Forelimb muscle (tissue), 1 donor: Measurements from ENCODE around the gene SRRT. TPM values are rescaled to one million over a fixed set of nuclear protein-coding genes. Genes with fewer than 3 reads are reported as not detected.

Experiments
- DNase-seq: peaks from one replicate; pipeline ENCODE4 v3.0.0-alpha.2; 2013; ENCODE audit warnings: low read depth
- polyA plus RNA-seq: library from polyadenylated mRNA; unstranded; fragments of 120-200 nt; gene quantifications from one replicate; pipeline ENCODE4 v1.2.1, GENCODE V29; 2013; ENCODE audit not compliant: insufficient read length

The SRRT gene, protein sequence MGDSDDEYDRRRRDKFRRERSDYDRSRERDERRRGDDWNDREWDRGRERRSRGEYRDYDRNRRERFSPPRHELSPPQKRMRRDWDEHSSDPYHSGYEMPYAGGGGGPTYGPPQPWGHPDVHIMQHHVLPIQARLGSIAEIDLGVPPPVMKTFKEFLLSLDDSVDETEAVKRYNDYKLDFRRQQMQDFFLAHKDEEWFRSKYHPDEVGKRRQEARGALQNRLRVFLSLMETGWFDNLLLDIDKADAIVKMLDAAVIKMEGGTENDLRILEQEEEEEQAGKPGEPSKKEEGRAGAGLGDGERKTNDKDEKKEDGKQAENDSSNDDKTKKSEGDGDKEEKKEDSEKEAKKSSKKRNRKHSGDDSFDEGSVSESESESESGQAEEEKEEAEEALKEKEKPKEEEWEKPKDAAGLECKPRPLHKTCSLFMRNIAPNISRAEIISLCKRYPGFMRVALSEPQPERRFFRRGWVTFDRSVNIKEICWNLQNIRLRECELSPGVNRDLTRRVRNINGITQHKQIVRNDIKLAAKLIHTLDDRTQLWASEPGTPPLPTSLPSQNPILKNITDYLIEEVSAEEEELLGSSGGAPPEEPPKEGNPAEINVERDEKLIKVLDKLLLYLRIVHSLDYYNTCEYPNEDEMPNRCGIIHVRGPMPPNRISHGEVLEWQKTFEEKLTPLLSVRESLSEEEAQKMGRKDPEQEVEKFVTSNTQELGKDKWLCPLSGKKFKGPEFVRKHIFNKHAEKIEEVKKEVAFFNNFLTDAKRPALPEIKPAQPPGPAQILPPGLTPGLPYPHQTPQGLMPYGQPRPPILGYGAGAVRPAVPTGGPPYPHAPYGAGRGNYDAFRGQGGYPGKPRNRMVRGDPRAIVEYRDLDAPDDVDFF
- polyA plus RNA-seq, result 98.4 TPM

DNA sequence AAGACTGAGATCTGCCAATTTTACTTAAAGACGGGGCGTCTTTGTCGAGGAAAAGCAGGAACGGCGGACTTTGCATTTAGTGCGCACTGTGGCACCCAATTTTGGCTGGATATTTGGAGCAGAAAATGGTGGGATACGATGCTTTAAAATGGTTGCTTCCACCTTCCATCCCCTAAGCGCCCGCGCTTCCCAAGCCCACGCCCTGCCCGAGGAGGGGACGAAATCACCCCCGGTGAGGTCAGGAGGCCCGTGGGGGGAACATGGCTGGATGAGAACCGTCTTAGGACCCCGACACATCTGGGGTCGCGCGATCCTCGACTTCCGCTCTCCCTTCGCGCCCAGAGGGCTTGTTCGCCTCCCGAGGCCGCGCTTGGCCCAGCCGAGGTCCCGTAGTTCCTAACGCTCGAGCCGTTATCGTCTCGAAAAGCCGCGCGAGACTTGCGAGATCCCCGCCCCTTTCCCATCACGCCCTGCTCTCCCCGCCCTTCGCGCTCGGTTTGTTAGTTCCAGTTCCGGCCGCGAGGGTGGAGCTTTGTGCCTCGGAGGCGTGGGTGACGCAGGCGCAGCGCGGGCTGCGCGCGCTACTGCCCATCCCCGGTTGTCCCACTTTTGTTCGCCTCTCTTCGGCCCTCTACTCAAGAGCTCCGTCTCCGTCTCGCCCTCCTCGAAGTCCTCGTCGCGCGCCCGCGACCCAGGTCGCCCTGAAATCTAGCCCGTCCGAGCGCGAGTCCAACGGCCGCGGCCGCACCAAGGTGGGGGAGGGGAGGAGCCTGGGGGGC is at the start of gene SRRT:
Gene SRRT (plus strand): TSS at position 527 of the 779 bp plus-strand sequence. CDS start 488 bp downstream, outside the sequence.
- peak; percentile 96 for DNase-seq

DNA sequence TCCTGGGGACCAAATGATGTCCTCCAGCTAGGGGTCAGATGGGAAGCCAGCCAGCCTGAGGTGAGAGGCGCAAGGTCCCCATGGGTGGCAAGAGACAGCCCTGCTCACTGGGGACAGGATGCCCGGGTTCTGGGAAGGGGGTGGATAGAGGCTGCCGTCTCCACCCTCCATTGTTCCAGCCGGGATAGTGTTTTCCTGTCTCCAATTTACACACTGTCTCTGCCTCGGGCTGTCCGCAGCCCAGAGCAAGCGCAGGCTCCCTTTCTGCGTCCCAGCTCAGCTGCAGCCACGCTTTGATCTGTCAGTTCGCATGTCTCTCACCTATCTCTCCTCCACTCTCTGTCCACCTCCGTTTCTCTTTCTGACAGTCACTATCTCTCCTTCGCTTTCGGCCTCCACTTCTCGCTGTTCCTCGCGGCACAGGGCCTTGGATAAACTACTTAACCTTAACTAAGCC is 49.7 kb upstream of the SRRT start:
- no peak for DNase-seq

DNA sequence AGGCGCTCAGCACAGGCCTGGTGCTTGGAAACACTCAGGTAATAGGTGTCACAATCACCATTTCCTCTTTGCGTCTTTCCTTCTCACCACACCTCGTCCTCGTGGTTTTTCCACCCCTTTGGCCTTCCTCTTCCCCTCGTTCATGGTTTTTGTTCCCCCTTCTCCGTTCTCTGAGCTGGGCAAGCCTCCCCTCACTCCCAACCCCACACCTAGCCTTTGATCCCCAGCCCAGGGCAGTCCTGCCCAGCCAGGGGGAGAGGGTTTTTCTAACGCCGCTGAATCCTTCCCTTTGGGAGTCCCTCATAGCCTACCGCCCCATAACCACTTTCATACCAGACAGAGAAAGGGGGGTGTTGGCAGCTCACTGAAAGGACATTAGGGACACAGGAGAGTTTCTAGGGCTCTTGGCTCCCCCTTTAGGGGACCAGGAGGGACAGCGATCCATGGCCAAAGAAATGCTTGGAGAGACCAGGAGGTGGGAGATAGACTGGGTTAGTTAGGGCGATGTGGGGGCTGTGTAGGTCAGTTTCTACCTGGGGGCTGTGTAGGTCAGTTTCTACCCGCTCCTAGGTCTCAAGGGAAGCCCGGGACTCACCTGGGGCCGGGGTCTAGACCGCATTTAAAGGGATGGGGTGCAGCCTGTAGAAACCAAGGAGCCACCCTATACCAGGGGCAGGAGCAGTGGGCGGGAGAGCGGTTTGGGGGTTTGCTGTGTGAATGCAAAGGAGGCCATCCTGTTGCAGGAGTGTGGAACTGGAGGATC is 49.0 kb upstream of the SRRT start:
- no peak for DNase-seq

DNA sequence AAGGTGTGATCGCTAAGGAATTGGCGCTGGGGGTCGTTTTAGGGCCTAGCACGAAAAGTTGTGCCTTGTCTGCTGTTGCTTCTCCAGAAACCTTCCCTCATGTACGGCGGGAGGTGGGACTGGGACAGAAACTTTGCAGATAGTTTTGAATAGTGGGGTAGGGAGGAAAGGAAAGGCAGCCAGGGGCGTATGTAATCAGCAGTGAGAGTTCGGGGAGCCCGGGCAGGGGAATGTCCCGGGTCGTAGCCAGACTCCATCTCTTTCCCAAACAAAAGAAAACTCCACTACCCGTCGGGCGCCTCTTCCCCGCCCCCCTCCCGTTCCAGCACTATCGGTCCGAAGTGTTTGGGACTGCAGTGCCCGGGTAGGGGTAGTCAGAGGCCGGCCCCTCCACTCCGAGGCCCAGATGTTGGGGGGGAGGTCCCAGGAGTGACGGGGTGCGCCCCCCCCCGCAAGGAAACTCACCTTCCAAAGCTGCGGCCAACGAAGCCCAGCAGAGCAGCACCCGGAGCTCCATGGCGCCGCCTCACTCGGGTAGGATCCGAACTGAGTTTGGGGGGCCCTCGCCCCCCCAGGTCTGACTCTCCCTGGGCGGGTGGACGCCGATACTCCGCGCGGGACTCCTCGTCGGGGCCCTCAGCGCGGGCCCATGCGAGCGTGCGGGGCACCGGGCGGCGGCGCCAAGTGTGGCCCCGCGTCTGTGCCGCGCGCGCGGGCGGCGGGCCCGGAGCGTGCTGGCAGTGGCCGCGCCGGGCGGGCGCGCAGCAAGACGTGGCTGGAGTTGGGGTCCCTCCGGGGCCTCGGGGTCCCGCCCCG is 48.2 kb upstream of the SRRT start:
- no peak for DNase-seq

DNA sequence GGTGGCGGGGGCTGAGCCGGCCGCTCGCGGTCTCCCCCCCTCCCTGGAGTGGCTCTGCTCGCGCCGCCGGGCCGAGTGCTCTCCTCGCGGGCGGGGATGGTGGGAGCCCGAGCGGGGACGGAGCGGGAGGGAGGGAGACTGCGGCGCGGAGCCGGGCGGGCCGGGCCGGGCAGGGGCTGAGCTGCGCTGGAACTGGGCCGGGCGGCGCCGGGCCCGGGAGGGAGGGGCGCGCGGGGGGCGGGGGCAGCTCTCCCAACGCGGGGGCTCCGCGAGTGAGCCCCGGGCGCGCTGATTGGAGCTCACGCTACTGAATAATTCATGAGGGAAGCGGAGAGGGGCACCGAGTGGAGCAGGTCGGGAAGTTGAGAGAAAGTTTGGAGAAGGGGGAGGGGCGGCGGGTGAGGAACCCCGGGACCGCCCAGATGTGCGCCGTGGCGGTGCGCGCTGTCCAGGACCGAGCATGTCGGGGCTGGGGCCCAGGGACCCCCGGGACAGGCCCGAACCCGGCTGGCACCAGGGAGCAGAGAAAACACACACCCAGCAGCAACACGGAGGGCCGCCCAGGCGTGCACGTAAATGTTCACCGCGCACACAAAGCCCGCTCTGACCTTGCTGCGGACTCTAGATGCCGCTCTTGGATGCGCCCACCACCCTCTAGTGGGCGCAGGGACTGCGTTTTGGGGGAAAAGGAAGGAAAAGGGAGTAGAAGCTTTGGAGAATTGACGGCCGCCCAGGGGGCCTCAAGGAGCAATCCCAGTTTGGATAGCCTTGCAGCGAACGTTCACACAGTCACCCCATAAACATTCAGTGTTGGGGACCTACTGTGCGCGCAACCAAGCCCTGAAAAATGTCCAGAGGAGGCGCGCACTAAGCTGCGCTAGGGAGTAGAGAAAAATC is 47.3 kb upstream of the SRRT start, which contains the start of gene EPHB4:
Gene EPHB4 (minus strand): TSS at position 194 of the 897 bp plus-strand sequence. CDS start 493 bp downstream, outside the sequence.
- peak; percentile 73 for DNase-seq

DNA sequence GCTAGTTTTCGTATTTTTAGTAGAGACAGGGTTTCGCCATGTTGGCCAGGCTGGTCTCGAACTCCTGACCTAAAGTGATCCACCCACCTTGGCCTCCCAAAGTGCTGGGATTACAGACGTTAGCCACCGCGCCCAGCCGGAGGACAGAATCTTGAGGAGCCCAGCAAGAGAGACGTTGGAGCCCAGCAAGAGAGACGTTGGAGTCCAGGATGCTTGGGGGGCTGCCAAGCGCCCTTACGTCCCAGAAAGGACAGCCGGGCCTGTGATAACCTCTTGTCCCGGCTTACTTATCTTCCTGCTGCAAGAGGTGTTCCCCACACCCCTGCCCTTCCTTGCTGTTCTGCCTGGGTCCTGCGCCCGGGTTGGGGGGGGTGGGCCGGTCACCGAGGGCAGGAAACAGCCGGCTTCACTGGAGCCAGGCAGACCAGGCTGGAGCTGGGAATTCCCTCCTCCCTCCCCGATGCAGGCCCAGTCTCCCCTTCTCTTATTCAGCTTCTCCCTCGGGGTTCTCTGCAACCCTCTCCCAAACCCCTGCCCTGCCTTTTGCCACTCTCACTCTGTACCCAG is 45.7 kb upstream of the SRRT start:
- DNase-seq, result no peak

DNA sequence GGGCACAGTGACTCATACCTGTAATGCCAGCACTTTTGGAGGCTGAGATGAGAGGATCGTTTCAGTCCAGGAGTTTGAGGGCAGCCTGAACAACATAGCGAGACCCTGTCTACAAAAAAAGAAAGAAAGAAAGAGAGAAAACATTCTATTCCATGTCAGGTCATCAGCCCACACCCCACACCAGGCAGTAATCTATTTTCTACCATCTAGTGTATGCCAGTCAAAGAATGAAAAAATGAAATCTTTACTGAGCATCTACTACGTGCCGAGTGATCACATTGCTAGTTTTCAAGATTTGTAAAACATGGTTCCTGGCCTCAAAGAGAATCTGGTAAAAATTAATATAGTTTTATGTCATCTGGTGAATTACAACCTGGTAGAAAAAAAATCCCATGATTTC is 44.5 kb upstream of the SRRT start:
- DNase-seq, result no peak

DNA sequence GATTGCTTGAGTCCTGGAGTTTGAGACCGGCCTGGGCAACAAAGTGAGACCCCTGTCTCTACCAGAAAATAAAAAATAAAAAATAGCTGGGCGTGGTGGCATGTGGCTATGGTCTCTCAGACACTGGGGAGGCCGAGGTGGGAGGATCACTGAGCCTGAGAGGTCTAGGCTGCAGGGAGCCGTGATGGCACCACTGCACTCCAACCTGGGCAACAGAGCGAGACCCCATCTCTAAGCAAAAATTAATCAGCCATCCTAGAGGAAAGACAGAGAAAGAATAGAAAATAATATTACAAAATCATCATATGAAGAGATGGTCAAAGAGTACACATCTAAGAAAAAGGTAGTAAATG is 42.6 kb upstream of the SRRT start:
- no peak for DNase-seq

DNA sequence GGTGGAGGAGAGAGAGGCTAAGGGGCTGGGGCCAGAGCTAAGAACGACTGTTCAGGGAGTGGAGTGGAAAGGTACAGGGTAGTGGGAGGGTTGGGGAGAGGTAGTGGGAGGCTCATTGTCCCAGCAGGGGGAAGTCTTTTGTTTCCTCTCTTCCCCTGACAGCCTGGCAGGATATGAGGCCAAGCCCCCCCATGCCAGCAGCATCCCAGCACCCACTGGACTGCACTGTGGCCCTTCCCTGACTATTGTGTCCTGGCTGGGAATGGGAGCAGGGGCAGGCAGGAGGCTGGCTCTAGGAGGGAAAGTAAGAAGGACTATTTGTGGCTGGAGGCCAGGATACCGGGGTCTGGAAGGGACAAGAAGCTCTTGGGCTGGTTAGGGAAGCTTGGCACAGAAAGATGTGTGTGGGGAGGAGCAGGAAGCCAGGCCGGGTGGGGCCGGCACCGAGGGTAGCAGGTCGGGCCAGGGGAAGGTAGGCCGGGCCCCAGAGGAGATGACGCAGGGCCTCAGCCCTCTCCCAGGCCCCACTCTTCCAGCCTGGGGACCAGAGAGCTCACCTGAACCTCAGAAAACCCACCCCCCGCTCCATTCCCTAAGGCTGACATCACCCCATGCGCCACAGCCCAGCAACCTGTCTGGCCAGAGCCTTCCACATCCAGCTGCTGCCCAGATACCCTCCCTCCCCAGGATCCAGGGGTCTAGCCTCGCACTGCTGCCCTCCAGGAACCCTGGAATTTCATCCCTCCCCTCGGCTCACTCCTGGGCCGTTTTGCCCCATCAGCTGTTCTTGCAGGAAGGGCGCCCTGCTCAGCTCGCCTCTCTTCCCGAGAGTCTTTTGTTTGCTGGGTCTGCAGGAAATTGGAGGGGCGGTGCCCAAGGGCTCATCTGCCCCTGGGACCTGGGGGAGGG is 38.7 kb upstream of the SRRT start:
- DNase-seq, result no peak

DNA sequence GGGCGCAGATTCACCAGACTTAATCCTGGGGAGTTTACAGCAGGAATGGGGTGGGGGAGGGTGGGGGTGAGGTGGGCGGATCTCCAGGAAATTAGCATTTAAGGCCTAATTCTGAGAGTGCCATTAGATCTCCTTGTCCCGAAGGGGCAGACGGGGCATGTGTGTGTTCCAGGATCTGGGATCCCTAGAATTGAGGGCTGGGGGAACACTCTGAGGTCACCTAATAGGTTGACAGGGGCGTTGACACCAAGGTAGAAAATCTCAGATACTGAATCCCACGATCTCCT is 38.1 kb upstream of the SRRT start:
- no peak for DNase-seq

DNA sequence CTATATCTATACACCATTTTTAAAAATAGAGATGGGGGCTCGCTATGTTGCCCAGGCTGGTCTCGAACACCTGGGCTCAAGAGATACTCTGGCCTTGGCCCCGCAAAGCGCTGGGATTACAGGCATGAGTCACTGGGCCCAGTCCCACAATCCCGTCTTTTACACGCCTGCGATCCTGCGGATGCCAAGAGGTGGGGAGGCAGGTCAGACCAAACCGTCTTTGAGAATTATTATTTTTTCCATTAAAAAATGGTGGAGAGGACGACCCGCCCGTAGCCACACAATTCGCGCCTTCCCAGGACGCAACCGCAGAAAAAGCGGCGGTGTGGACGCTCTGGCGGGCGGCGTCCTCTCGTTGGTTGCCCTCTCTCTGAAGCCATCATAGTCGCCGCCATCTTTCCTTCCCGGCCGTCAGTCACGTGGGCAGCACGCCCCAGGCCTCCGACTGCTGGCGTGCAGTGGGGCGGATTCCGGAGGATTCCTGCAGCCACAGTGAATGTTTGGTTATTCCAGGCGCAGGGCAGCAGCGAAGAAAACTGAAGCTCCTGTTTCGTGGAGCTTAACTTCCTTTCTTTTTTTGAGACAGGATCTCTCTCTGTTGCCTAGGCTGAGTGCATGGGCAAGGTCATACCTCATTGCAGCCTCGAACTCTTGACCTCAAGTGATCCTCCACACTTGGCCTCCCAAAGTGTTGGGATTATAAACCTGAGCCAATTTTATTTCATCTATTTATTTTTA is 37.6 kb upstream of the SRRT start:
- peak; percentile 79 for DNase-seq

DNA sequence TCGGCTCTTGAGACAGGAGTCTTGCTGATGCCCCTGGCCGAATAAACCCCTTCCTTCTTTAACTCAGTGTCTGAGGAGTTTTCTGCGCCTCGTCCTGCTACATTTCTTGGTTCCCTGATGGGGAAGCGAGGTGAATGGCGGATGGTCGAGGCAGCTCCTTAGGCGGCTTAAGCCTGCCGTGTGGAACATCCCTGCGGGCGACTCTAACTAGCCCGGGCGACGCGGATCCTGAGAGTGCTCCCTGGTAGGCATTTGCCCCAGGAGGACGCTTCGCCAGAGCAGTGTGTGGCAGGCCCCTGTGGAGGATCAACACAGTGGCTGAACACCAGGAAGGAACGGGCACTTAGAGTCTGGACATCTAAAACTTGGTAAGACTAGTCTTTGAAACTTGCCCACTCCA is 35.5 kb upstream of the SRRT start:
- DNase-seq, result no peak

DNA sequence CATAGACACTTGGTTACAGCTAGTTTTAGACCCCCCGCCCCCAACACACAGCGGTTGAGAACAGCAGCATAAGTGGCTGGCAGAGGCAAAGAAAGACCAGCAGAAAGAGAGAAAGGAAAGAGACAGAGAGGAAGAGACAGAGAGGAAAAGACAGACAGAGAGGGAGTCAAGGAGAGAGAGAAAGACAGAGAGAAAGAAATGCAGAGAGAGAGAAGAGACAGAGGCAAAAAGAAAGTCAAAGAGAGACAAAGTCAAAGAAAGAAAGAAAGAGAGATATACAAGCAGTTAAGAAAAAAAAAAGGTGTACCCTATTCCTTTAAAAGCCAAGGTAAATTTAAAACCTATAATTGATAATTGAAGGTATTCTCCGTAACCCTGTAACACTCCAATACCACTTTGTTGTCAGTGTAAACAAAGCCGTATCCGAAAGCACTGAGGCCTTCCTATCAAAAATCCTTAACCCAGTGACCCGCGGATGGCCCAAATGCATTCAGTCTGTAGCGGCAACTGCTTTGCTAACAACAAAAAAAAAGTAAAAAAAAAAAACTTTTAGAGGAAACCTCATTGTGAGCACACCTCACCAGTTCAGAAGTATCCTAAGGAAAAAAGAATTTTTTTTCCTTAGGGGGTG is 34.3 kb upstream of the SRRT start:
- DNase-seq, result no peak

DNA sequence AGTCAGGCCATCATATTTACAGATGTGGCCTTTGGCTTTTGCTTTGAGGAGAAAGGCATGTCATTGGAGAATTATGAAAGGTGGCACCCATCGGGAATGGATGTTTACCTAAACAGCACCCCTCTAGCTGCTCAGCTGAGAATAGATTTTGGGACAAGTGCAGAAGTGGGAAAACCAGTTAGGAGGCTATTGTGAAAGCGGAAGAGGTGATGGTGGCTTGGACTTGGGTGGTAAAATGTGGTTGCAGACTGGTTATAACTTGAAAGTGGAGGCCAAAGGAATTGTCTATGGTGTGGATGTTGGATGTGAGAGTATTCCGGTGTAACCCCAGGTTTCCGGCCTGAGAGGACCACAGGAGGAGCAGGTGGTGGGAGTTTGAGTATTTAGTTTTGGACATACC is 27.5 kb upstream of the SRRT start:
- DNase-seq, result no peak

DNA sequence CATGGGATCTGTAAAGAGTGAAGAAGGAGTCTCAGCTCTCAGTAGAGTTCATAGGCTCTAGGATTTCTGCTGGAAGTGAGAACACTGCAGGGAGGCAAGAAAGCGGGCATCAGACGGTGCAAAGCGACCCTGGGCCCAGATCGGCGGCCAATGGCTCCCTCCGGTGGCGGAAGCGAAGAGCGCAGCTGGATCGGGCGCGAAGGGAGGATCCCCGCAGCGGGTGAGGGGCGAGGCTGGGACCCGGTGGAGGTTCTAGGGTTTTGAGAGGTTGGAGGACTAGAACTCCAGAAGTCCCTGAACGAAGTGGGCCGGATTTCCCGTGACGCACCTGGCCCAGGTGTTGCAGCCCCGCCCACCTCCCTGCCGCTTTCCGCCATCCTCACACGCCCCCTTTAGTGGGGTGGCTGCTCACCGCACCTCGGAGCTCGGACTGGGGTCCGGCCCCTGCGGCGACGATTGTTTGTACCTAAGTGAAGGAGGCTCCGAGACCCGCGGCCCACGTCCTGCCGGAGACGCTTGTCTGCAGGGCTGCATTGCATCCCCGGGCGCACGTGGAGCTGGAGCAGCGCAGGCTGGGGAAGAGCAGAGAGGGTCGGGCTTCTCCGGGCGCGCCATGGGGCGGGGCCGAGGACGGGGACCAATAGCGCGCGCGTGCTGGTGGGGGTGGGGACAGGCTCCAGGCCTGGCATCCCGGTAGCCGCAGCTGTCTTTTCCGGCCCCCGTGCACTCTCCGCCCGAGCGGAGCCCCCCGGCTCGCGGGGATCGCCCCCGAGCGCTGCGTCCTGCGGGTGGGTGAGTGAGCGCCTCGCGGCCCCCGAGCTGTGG is 22.6 kb upstream of the SRRT start, which contains the start of gene SLC12A9:
Gene SLC12A9 (plus strand): TSS at position 666 of the 825 bp plus-strand sequence. CDS start 1,485 bp downstream, outside the sequence.
- no peak for DNase-seq
